NCI-H69 (cell line): ENCODE measurements around the gene MATN4.

ENCODE experiments used
- DNase-seq: peaks from one replicate; lab custom pipeline; 2025; lab: John Stamatoyannopoulos, UW

Gene MATN4

GRCh38 chr20:45290677-45291355, 17.3 kb downstream of the MATN4 start:
- peak; percentile 74 for DNase-seq

GRCh38 chr20:45289942-45290676, 18.0 kb downstream of the MATN4 start:
- DNase-seq: no peak

GRCh38 chr20:45288860-45289259, 19.2 kb downstream of the MATN4 start:
- no peak for DNase-seq

- no peak for DNase-seq
These were observed 19.7 kb downstream of the MATN4 start for GRCh38 chr20:45288376-45288775.

- DNase-seq: no peak
These were observed 24.5 kb downstream of the MATN4 start for GRCh38 chr20:45283551-45284057.

- DNase-seq: no peak
These were observed 25.2 kb downstream of the MATN4 start for GRCh38 chr20:45282700-45283550.

GRCh38 chr20:45279992-45280391, 28.1 kb downstream of the MATN4 start:
- no peak for DNase-seq

GRCh38 chr20:45275338-45275737, 32.8 kb downstream of the MATN4 start:
- DNase-seq: no peak

- no peak for DNase-seq
These were observed 38.3 kb downstream of the MATN4 start for GRCh38 chr20:45269754-45270270.

GRCh38 chr20:45269056-45269455, 39.0 kb downstream of the MATN4 start:
- no peak for DNase-seq

GRCh38 chr20:45268531-45268930, 39.6 kb downstream of the MATN4 start:
- no peak for DNase-seq

GRCh38 chr20:45266977-45267376, 41.1 kb downstream of the MATN4 start:
- no peak for DNase-seq

GRCh38 chr20:45263556-45264266, 44.4 kb downstream of the MATN4 start:
- no peak for DNase-seq

GRCh38 chr20:45258664-45259063, 49.4 kb downstream of the MATN4 start:
- no peak for DNase-seq

- no peak for DNase-seq
These were observed 49.8 kb downstream of the MATN4 start for GRCh38 chr20:45258259-45258658.

GRCh38 chr20:45257711-45258110, 50.4 kb downstream of the MATN4 start:
- no peak for DNase-seq

GRCh38 chr20:45257161-45257560, 50.9 kb downstream of the MATN4 start:
- DNase-seq: no peak

GRCh38 chr20:45254383-45255262, 53.5 kb downstream of the MATN4 start, which contains the start of gene SLPI:
SLPI (minus strand) TSS chr20:45254564; CDS start chr20:45254543, 21 bp downstream.
- DNase-seq: peak; percentile 18

GRCh38 chr20:45253261-45253660, 54.8 kb downstream of the MATN4 start:
- DNase-seq: no peak

- DNase-seq: no peak
These were observed 56.1 kb downstream of the MATN4 start for GRCh38 chr20:45251884-45252560.
